ENCODE results near the gene NYNRIN. TPM values are rescaled to one million over a fixed set of nuclear protein-coding genes. Genes with fewer than 3 reads are reported as not detected.
"Not testable (repeated sequence)": the region's sequence is repeated elsewhere in the genome, so short reads cannot be mapped to it uniquely, and the experiment has no call there.

Gene NYNRIN
- total RNA-seq, 1 donor from 2014 or later: 19.3 TPM

- Histone ChIP-seq H3K27me3 (ENCODE audit: control insufficient read depth in 3 of 3, insufficient read depth in 3 of 3, low read length in 3 of 3) (no peaks in the 10 kb centered on the region), H3K9me3 (ENCODE audit: control insufficient read depth in 3 of 3, low read length in 3 of 3) (no peaks in the 10 kb centered on the region), H3K4me1 (ENCODE audit: control insufficient read depth in 3 of 3, insufficient read depth in 3 of 3, low read length in 3 of 3) (peaks cover 34 to 47% (median 35%) of the 10 kb centered on the region in 3 donors), H3K4me3 (ENCODE audit: low read length in 3 of 3) (peak overlapping the region; percentile 81 to 99 (median 91)), H3K36me3 (ENCODE audit: control insufficient read depth in 3 of 3, insufficient read depth in 3 of 3, low read length in 3 of 3) (peaks cover 37 to 43% (median 42%) of the 10 kb centered on the region in 3 donors), H3K9ac (ENCODE audit: low read depth in 1 of 3, low read length in 3 of 3) (peak overlapping the region; percentile 96 to 99 (median 97)), H3K27ac (ENCODE audit: low read depth, low read length) (peak overlapping the region; percentile 99)
These were observed 42.7 kb downstream of the NYNRIN start for GRCh38 chr14:24441485-24441884.

GRCh38 chr14:24441904-24442239, 43.1 kb downstream of the NYNRIN start:
- Histone ChIP-seq H3K9ac (ENCODE audit: low read depth in 1 of 3, low read length in 3 of 3) (peak overlapping the region; percentile 96 to 99 (median 97)), H3K36me3 (ENCODE audit: control insufficient read depth in 3 of 3, insufficient read depth in 3 of 3, low read length in 3 of 3) (peaks cover 37 to 42% (median 38%) of the 10 kb centered on the region in 3 donors), H3K4me3 (ENCODE audit: low read length in 3 of 3) (peak overlapping the region; percentile 81 to 99 (median 91)), H3K27me3 (ENCODE audit: control insufficient read depth in 3 of 3, insufficient read depth in 3 of 3, low read length in 3 of 3) (no peaks in the 10 kb centered on the region), H3K9me3 (ENCODE audit: control insufficient read depth in 3 of 3, low read length in 3 of 3) (no peaks in the 10 kb centered on the region), H3K27ac (ENCODE audit: low read depth, low read length) (peak overlapping the region; percentile 99), H3K4me1 (ENCODE audit: control insufficient read depth in 3 of 3, insufficient read depth in 3 of 3, low read length in 3 of 3) (peaks cover 31 to 45% (median 32%) of the 10 kb centered on the region in 3 donors)

DNA sequence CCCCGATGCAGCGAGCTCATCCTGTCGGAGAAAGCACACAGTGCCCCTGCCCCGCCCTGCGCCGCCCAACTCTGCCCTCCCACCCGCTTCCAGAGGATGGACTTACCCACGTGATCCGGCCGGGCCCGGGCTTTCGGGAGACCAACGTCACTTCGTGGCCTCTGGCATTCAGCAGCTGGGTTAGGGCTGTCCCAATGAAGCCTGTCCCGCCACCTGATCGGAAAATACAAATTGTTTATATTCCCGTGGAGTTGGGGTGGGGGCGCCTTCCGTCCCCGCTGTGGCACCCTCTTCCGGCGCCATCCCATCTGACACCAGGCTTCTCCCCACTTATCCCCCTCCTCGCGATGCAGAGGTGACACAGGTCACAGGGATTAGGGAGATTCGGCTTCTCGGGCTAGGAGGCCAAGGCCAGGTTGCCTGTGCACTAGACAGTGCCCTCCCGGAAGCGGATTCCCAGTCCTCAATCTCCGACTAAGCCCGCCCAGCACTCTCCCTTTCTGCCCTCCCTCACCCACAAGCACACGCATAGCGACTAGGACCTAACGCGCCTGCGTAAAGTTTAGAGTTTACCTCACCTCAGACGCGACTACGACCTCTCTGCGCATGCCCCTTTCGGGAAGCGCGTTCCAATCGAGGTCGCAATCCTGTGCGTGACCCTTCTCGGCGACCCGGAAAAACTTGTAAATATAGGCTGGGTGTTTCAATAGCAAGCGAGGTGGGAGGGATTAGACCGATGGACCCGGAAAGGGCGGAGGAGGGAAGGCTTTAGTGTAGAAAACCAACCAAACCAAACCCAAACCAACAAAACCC, 43.6 kb downstream of the NYNRIN start, which contains the start of gene SDR39U1:
TSS of gene SDR39U1 (minus strand) at position 537 of the 813 bp plus-strand sequence. CDS start at position 530, 7 bp downstream.
- Histone ChIP-seq H3K9me3 (ENCODE audit: control insufficient read depth in 3 of 3, low read length in 3 of 3) (no peaks in the 10 kb centered on the region), H3K36me3 (ENCODE audit: control insufficient read depth in 3 of 3, insufficient read depth in 3 of 3, low read length in 3 of 3) (peaks cover 32 to 36% (median 32%) of the 10 kb centered on the region in 3 donors), H3K27ac (ENCODE audit: low read depth, low read length) (peak within 1 kb of the TSS; percentile 99), H3K4me1 (ENCODE audit: control insufficient read depth in 3 of 3, insufficient read depth in 3 of 3, low read length in 3 of 3) (peaks cover 25 to 39% (median 26%) of the 10 kb centered on the region in 3 donors), H3K4me3 (ENCODE audit: low read length in 3 of 3) (peak within 1 kb of the TSS; percentile 81 to 99 (median 91)), H3K27me3 (ENCODE audit: control insufficient read depth in 3 of 3, insufficient read depth in 3 of 3, low read length in 3 of 3) (no peaks in the 10 kb centered on the region), H3K9ac (ENCODE audit: low read depth in 1 of 3, low read length in 3 of 3) (peak within 1 kb of the TSS; percentile 96 to 99 (median 97))

DNA sequence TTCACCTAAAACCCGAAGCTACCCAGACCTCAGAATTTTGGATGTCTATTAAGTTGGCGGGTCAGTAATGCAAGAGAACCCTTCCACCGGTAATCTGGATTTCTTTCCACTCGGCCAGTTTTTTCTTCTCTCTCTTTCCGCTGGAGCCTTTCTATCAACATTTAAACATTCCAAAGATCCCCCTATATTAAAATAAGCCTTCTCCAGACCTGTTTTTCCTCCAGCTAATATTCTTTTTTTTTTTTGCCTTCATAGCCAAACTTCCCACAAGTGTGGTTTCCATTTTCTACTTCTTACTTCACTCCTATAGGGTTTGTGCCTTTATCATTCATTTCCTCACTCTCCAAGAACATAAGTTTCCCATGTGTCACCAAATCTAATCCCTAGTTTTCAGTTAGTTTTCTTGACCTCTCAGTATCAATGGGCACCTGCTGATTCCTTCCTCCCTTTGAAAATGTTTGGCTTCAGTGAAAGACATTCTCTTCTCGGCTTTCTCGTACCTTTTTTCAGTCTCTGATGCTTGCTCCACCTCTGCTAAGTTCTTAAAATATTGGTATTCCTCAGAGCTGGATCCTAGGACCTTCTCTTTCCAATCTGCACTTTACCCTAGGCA, 44.4 kb downstream of the NYNRIN start:
- Histone ChIP-seq H3K4me3 (ENCODE audit: low read length in 3 of 3) (peak overlapping the region; percentile 81 to 99 (median 91)), H3K9me3 (ENCODE audit: control insufficient read depth in 3 of 3, low read length in 3 of 3) (no peaks in the 10 kb centered on the region), H3K36me3 (ENCODE audit: control insufficient read depth in 3 of 3, insufficient read depth in 3 of 3, low read length in 3 of 3) (peaks cover 25 to 29% (median 25%) of the 10 kb centered on the region in 3 donors), H3K27ac (ENCODE audit: low read depth, low read length) (peak overlapping the region; percentile 99), H3K4me1 (ENCODE audit: control insufficient read depth in 3 of 3, insufficient read depth in 3 of 3, low read length in 3 of 3) (peaks cover 21 to 36% (median 21%) of the 10 kb centered on the region in 3 donors), H3K27me3 (ENCODE audit: control insufficient read depth in 3 of 3, insufficient read depth in 3 of 3, low read length in 3 of 3) (no peaks in the 10 kb centered on the region), H3K9ac (ENCODE audit: low read depth in 1 of 3, low read length in 3 of 3) (peak overlapping the region; percentile 58 to 99 (median 75))

DNA sequence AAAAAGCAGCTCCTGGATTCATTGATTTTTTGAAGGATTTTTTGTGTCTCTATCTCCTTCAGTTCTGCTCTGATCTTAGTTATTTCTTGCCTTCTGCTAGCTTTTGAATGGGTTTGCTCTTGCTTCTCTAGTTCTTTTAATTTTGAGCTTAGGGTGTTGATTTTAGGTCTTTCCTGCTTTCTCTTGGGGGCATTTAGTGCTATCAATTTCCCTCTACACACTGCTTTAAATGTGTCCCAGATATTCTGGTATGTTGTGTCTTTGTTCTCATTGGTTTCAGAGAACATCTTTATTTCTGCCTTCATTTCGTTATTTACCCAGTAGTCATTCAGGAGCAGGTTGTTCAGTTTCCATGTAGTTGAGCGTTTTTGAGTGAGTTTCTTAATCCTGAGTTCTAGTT, 52.0 kb downstream of the NYNRIN start:
- H3K27ac ChIP-seq (ENCODE audit: low read depth, low read length); H3K9ac ChIP-seq (ENCODE audit: low read depth in 1 of 3, low read length in 3 of 3); H3K27me3 ChIP-seq (ENCODE audit: control insufficient read depth in 3 of 3, insufficient read depth in 3 of 3, low read length in 3 of 3); H3K4me1 ChIP-seq (ENCODE audit: control insufficient read depth in 3 of 3, insufficient read depth in 3 of 3, low read length in 3 of 3); H3K9me3 ChIP-seq (ENCODE audit: control insufficient read depth in 3 of 3, low read length in 3 of 3); H3K36me3 ChIP-seq (ENCODE audit: control insufficient read depth in 3 of 3, insufficient read depth in 3 of 3, low read length in 3 of 3); H3K4me3 ChIP-seq (ENCODE audit: low read length in 3 of 3): not testable (repeated sequence)

DNA sequence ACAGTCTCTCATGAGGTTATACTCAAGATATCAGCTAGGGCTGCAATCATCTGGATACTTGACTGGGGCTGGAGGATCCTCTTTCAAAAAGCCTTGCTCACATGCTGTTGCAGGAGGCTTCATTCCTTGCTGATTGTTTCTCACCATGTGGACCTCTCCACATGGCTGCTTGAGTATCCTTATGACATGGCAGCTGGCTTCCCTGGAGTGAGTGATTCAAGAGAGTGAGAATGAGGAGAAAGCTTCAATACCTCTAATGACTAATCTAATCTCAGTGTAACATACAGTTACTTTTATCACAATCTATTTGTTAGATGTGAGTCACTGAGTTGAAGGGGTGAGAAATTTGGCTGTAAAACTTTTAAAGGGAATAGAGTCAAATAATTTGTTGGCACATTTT, 58.2 kb downstream of the NYNRIN start:
- H3K9me3 ChIP-seq (ENCODE audit: control insufficient read depth in 3 of 3, low read length in 3 of 3): no peaks in the 10 kb centered on the region
- no peaks in the 10 kb centered on the region for H3K36me3 ChIP-seq (ENCODE audit: control insufficient read depth in 3 of 3, insufficient read depth in 3 of 3, low read length in 3 of 3)
- no peak overlapping the region for H3K4me3 ChIP-seq (ENCODE audit: low read length in 3 of 3)
- no peaks in the 10 kb centered on the region for H3K27me3 ChIP-seq (ENCODE audit: control insufficient read depth in 3 of 3, insufficient read depth in 3 of 3, low read length in 3 of 3)
- peaks cover 0 to 3% (median 0%) of the 10 kb centered on the region in 3 donors for H3K4me1 ChIP-seq (ENCODE audit: control insufficient read depth in 3 of 3, insufficient read depth in 3 of 3, low read length in 3 of 3)
- H3K9ac ChIP-seq (ENCODE audit: low read depth in 1 of 3, low read length in 3 of 3): no peak overlapping the region
- H3K27ac ChIP-seq (ENCODE audit: low read depth, low read length): no peak overlapping the region

DNA sequence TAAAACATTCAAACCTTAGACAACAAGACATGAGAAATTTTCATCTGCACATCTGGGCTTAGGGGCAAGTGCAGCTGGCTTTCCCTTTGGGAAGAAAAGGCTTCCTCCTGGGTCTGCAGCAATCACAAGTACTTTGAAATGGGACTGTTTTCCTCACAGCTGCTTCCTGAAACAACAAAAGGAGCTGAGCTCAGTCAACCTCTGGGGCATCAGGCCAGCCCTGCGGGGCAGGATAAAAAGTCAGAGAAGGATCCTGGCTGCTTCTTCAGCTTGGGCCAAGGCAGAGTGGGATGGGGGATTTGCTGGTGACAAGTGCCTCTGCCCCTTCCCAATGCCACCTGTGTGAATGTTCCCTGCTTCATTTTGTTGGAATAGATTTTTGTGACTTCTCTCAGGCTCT, 59.9 kb downstream of the NYNRIN start:
- H3K27ac ChIP-seq (ENCODE audit: low read depth, low read length): no peak overlapping the region
- no peaks in the 10 kb centered on the region for H3K27me3 ChIP-seq (ENCODE audit: control insufficient read depth in 3 of 3, insufficient read depth in 3 of 3, low read length in 3 of 3)
- no peaks in the 10 kb centered on the region for H3K36me3 ChIP-seq (ENCODE audit: control insufficient read depth in 3 of 3, insufficient read depth in 3 of 3, low read length in 3 of 3)

GRCh38 chr14:24459331-24459730, 60.5 kb downstream of the NYNRIN start:
- no peak overlapping the region for H3K27ac ChIP-seq (ENCODE audit: low read depth, low read length)
- peaks cover 0 to 3% (median 0%) of the 10 kb centered on the region in 3 donors for H3K4me1 ChIP-seq (ENCODE audit: control insufficient read depth in 3 of 3, insufficient read depth in 3 of 3, low read length in 3 of 3)
- no peaks in the 10 kb centered on the region for H3K36me3 ChIP-seq (ENCODE audit: control insufficient read depth in 3 of 3, insufficient read depth in 3 of 3, low read length in 3 of 3)
- no peak overlapping the region for H3K9ac ChIP-seq (ENCODE audit: low read depth in 1 of 3, low read length in 3 of 3)
- no peaks in the 10 kb centered on the region for H3K27me3 ChIP-seq (ENCODE audit: control insufficient read depth in 3 of 3, insufficient read depth in 3 of 3, low read length in 3 of 3)
- no peak overlapping the region for H3K4me3 ChIP-seq (ENCODE audit: low read length in 3 of 3)
- H3K9me3 ChIP-seq (ENCODE audit: control insufficient read depth in 3 of 3, low read length in 3 of 3): no peaks in the 10 kb centered on the region

More for the DNA sequence above, 59.9 kb downstream of the NYNRIN start:
- Histone ChIP-seq H3K4me1 (ENCODE audit: control insufficient read depth in 3 of 3, insufficient read depth in 3 of 3, low read length in 3 of 3) (peaks cover 0 to 3% (median 0%) of the 10 kb centered on the region in 3 donors), H3K9ac (ENCODE audit: low read depth in 1 of 3, low read length in 3 of 3) (no peak overlapping the region), H3K9me3 (ENCODE audit: control insufficient read depth in 3 of 3, low read length in 3 of 3) (no peaks in the 10 kb centered on the region), H3K4me3 (ENCODE audit: low read length in 3 of 3) (no peak overlapping the region)

- H3K4me1 ChIP-seq (ENCODE audit: control insufficient read depth in 3 of 3, insufficient read depth in 3 of 3, low read length in 3 of 3): peaks cover 0 to 3% (median 0%) of the 10 kb centered on the region in 3 donors
- H3K9ac ChIP-seq (ENCODE audit: low read depth in 1 of 3, low read length in 3 of 3): no peak overlapping the region
- H3K36me3 ChIP-seq (ENCODE audit: control insufficient read depth in 3 of 3, insufficient read depth in 3 of 3, low read length in 3 of 3): no peaks in the 10 kb centered on the region
- no peak overlapping the region for H3K27ac ChIP-seq (ENCODE audit: low read depth, low read length)
- no peaks in the 10 kb centered on the region for H3K27me3 ChIP-seq (ENCODE audit: control insufficient read depth in 3 of 3, insufficient read depth in 3 of 3, low read length in 3 of 3)
- no peaks in the 10 kb centered on the region for H3K9me3 ChIP-seq (ENCODE audit: control insufficient read depth in 3 of 3, low read length in 3 of 3)
- H3K4me3 ChIP-seq (ENCODE audit: low read length in 3 of 3): no peak overlapping the region
These were observed 62.5 kb downstream of the NYNRIN start for GRCh38 chr14:24461336-24461735.

All from skeletal muscle tissue (tissue), 4 donors.